ENCODE measurements around the gene ZNG1B.
"Not testable (repeated sequence)": the region's sequence is repeated elsewhere in the genome, so short reads cannot be mapped to it uniquely, and the experiment has no call there.

- not testable (repeated sequence) for TF ChIP-seq SUZ12 (IDR thresholded peaks at IDR 0.05; ENCODE audit: extremely low read depth, insufficient read depth, insufficient read length); YY1 (IDR thresholded peaks at IDR 0.05; ENCODE audit: insufficient read depth, insufficient read length)
These were observed 70.7 kb downstream of the ZNG1B start for GRCh38 chr2:113508187-113508586.

Measured in NT2/D1 (cell line).